HG02642 (cell line): ENCODE results near the gene ICA1L.

Experiments used
- ATAC-seq: cut with Tn5 transposase; IDR thresholded peaks from one replicate; pipeline ENCODE4 v1.9.1; 2021; ENCODE audit warnings: mild to moderate bottlenecking; ENCODE audit not compliant: unreplicated experiment, poor library complexity

Gene ICA1L

GRCh38 chr2:202790676-202791075 is 80.9 kb downstream of the ICA1L start:
- ATAC-seq = no peak

- no peak for ATAC-seq
Measured at GRCh38 chr2:202786842-202787241, 84.7 kb downstream of the ICA1L start.

- ATAC-seq = no peak
Measured at GRCh38 chr2:202782940-202783558, 88.5 kb downstream of the ICA1L start.

- ATAC-seq = peak; percentile 93
Measured at GRCh38 chr2:202780514-202781021, 91.0 kb downstream of the ICA1L start.

- ATAC-seq = no peak
Measured at GRCh38 chr2:202778217-202778616, 93.3 kb downstream of the ICA1L start.

GRCh38 chr2:202774104-202774503 is 97.5 kb downstream of the ICA1L start:
- no peak for ATAC-seq

GRCh38 chr2:202773301-202773973 is 98.1 kb downstream of the ICA1L start:
- ATAC-seq = no peak

GRCh38 chr2:202771741-202772460 is 99.7 kb downstream of the ICA1L start:
- no peak for ATAC-seq

- ATAC-seq = no peak
Measured at GRCh38 chr2:202771336-202771735, 100.2 kb downstream of the ICA1L start.

- ATAC-seq = no peak
Measured at GRCh38 chr2:202769201-202769600, 102.4 kb downstream of the ICA1L start.

GRCh38 chr2:202768273-202768672 is 103.3 kb downstream of the ICA1L start:
- no peak for ATAC-seq

- no peak for ATAC-seq
Measured at GRCh38 chr2:202765436-202765835, 106.1 kb downstream of the ICA1L start.

GRCh38 chr2:202764991-202765390 is 106.6 kb downstream of the ICA1L start:
- ATAC-seq = no peak

- no peak for ATAC-seq
Measured at GRCh38 chr2:202763916-202764315, 107.7 kb downstream of the ICA1L start.

- ATAC-seq = no peak
Measured at GRCh38 chr2:202762556-202762955, 109.0 kb downstream of the ICA1L start.

- ATAC-seq = no peak
Measured at GRCh38 chr2:202760848-202761247, 110.7 kb downstream of the ICA1L start.

GRCh38 chr2:202758604-202759003 is 113.0 kb downstream of the ICA1L start:
- ATAC-seq = no peak

GRCh38 chr2:202758128-202758527 is 113.4 kb downstream of the ICA1L start:
- ATAC-seq = no peak

GRCh38 chr2:202757339-202757738 is 114.2 kb downstream of the ICA1L start:
- ATAC-seq = no peak

- no peak for ATAC-seq
Measured at GRCh38 chr2:202756598-202756997, 115.0 kb downstream of the ICA1L start.

- no peak for ATAC-seq
Measured at GRCh38 chr2:202754936-202755335, 116.6 kb downstream of the ICA1L start.
